Stomach (tissue), 9 donors: ENCODE results near the gene ADGRD2. TPM values are rescaled to one million over a fixed set of nuclear protein-coding genes. Genes with fewer than 3 reads are reported as not detected.

Source experiments
- DNase-seq, 2 donors: peaks; one replicate each; pipeline versions ENCODE4 v3.0.0 to v3.0.0-alpha.2; 2013 to 2019
- H3K27ac ChIP-seq, 5 donors: fragments of 200-600 bp in 4 of 5; sonication (generic) in 4 of 5; one replicate each; pipeline ENCODE4 v1.5.1; 2013 to 2019; ENCODE audit warnings: mild to moderate bottlenecking in 1 of 5, moderate library complexity in 1 of 5
- H3K27me3 ChIP-seq, 3 donors: fragments of 200-600 bp; sonication (generic); one replicate each; pipeline ENCODE4 v1.5.1; 2017 to 2019; ENCODE audit warnings: mixed run types in 1 of 3
- H3K36me3 ChIP-seq, 4 donors: fragments of 200-600 bp; sonication (generic); 1 replicate in 3 of 4; 2 replicates in 1 of 4; pipeline ENCODE4 v1.5.1; 2016 to 2019
- H3K4me1 ChIP-seq, 4 donors: fragments of 200-600 bp; sonication (generic); one replicate each; pipeline ENCODE4 v1.5.1; 2016 to 2019
- H3K4me3 ChIP-seq, 4 donors: fragments of 200-600 bp; sonication (generic) in 3 of 4; one replicate each; pipeline ENCODE4 v1.5.1; 2016 to 2019; ENCODE audit warnings: mild to moderate bottlenecking in 1 of 4
- H3K9me3 ChIP-seq, 4 donors: fragments of 200-600 bp; sonication (generic); one replicate each; pipeline ENCODE4 v1.5.1; 2016 to 2019
- EP300 ChIP-seq: sonication (generic); formaldehyde crosslinking; IDR thresholded peaks from one replicate; pipeline ENCODE4 v1.6.1; 2017; ENCODE audit warnings: antibody characterized with exemption
- POLR2A ChIP-seq, 4 donors: fragments of 450-650 bp; IDR thresholded peaks; one replicate each; pipeline ENCODE4 v1.6.1; 2016; ENCODE audit warnings: antibody characterized with exemption in 4 of 4, control low read depth in 2 of 4, mild to moderate bottlenecking in 1 of 4, moderate library complexity in 1 of 4
- POLR2AphosphoS5 ChIP-seq, 3 donors: sonication (generic); formaldehyde crosslinking; IDR thresholded peaks; one replicate each; pipeline ENCODE4 v1.6.1; 2016; ENCODE audit warnings: antibody characterized with exemption in 3 of 3
- WGBS, 5 donors: extraction: QIAGEN DNeasy Blood & Tissue Kit in 3 of 5; methylation state at CpG; one replicate each; pipeline versions ENCODE4 v1.1.5 to v1.1.7; 2013 to 2018; 5-methylcytosine and 5-hydroxymethylcytosine counted together
- intact Hi-C: fragments of 100-400 bp; cut with DNase I; formaldehyde crosslinking; loops from one replicate; pipeline ENCODE4 v1.15.1; 2023; ENCODE audit warnings: low total_unique reads
- polyA plus RNA-seq, 3 donors: library from polyadenylated mRNA; stranded (reverse); fragments of 200-250 nt; gene quantifications; one replicate each; pipeline ENCODE4 v1.2.3, GENCODE V29; 2013
- total RNA-seq, 5 donors: library from RNA; depleted of rRNA; stranded (reverse); fragments of >200 nt; gene quantifications; one replicate each; pipeline versions ENCODE4 v1.1.0 to v1.2.3, GENCODE V29; 2014 to 2016
- TF ChIP-seq, protein P1 (sequence below), 7 experiments: fragments of 450-650 bp in 4 of 7; fragments of 200-600 bp in 3 of 7; sonication (generic) in 3 of 7; IDR thresholded peaks; one replicate each; pipeline ENCODE4 v1.5.1; 2016 to 2019; ENCODE audit warnings: antibody characterized with exemption in 7 of 7, control low read depth in 2 of 7, mild to moderate bottlenecking in 1 of 7
- donor health status: healthy with polysubstance abuse.
- donor health status: Bipolar disorder and iron deficiency.
- donor health status: healthy.

The ADGRD2 gene
- total and polyA plus RNA-seq, 8 donors, result not detected

- DNase-seq, result no peak
These were observed 4.0 kb downstream of the ADGRD2 start for GRCh38 chr9:124454296-124454695.

GRCh38 chr9:124454791-124455443, 4.7 kb downstream of the ADGRD2 start:
- H3K4me1 ChIP-seq, result peaks cover 11 to 23% (median 16%) of the 10 kb centered on the region in 4 donors
- H3K36me3 ChIP-seq, result no peaks in the 10 kb centered on the region
- peaks cover 14 to 59% (median 50%) of the 10 kb centered on the region in 3 donors for H3K27me3 ChIP-seq
- no peak overlapping the region for H3K27ac ChIP-seq
- intact Hi-C loops, result no loop called here
- no peak for DNase-seq
- H3K4me3 ChIP-seq, result no peak overlapping the region
- WGBS, 5 donors, result 80 to 85% (median 82%) methylated on average over 7 to 14 of the region's 14 CpGs
- no peaks in the 10 kb centered on the region for H3K9me3 ChIP-seq
- TF ChIP-seq POLR2AphosphoS5 (IDR thresholded peaks at IDR 0.05) (no peak), EP300 (no peak), POLR2A (IDR thresholded peaks at IDR 0.05) (no peak)
- TF ChIP-seq, protein P1, sequence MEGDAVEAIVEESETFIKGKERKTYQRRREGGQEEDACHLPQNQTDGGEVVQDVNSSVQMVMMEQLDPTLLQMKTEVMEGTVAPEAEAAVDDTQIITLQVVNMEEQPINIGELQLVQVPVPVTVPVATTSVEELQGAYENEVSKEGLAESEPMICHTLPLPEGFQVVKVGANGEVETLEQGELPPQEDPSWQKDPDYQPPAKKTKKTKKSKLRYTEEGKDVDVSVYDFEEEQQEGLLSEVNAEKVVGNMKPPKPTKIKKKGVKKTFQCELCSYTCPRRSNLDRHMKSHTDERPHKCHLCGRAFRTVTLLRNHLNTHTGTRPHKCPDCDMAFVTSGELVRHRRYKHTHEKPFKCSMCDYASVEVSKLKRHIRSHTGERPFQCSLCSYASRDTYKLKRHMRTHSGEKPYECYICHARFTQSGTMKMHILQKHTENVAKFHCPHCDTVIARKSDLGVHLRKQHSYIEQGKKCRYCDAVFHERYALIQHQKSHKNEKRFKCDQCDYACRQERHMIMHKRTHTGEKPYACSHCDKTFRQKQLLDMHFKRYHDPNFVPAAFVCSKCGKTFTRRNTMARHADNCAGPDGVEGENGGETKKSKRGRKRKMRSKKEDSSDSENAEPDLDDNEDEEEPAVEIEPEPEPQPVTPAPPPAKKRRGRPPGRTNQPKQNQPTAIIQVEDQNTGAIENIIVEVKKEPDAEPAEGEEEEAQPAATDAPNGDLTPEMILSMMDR (IDR thresholded peaks at IDR 0.05), result no peak

More at GRCh38 chr9:124454296-124454695, 4.0 kb downstream of the ADGRD2 start:
- Histone ChIP-seq H3K4me1 (peaks cover 11 to 23% (median 16%) of the 10 kb centered on the region in 4 donors), H3K36me3 (no peaks in the 10 kb centered on the region), H3K4me3 (no peak overlapping the region), H3K27ac (no peak overlapping the region), H3K9me3 (no peaks in the 10 kb centered on the region), H3K27me3 (peaks cover 15 to 65% (median 54%) of the 10 kb centered on the region in 3 donors)
- no peak for TF ChIP-seq EP300
- no peak for TF ChIP-seq POLR2AphosphoS5 (IDR thresholded peaks at IDR 0.05)
- TF ChIP-seq, protein P1 (IDR thresholded peaks at IDR 0.05), result no peak
- TF ChIP-seq POLR2A (IDR thresholded peaks at IDR 0.05), result no peak
- intact Hi-C loops, result no loop called here
- 77 to 87% (median 80%) methylated on average over 3 to 9 of the region's 9 CpGs for WGBS, 5 donors

DNA sequence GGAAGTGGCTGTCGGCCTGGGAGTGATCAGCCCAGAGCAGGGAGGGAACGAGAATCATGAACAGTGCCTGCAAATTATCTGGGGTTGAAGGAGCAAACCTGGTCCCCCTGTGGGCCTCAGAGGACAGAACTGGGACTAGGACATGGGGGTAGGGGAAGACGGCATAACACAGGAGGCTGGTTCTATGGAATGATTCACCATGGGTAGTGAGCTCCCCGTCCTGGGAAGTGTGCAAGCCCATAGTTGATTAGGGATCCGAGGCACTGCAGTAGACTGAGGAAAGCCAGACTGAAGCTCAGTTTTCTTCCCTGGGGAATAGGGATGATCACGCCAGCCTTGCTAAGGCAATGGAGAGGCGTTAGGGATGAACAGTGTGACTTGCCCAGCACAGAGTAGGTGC, 5.6 kb downstream of the ADGRD2 start:
- no peaks in the 10 kb centered on the region for H3K36me3 ChIP-seq
- 77 to 88% (median 79%) methylated on average over 7 of the region's 7 CpGs for WGBS, 5 donors

GRCh38 chr9:124456341-124457078, 6.3 kb downstream of the ADGRD2 start:
- no peaks in the 10 kb centered on the region for H3K36me3 ChIP-seq
- TF ChIP-seq, protein P1 (IDR thresholded peaks at IDR 0.05), result no peak
- TF ChIP-seq POLR2AphosphoS5 (IDR thresholded peaks at IDR 0.05), result no peak
- no peak for TF ChIP-seq POLR2A (IDR thresholded peaks at IDR 0.05)
- no peak for TF ChIP-seq EP300
- H3K27ac ChIP-seq, result no peak overlapping the region
- no peaks in the 10 kb centered on the region for H3K9me3 ChIP-seq
- 58 to 69% (median 62%) methylated on average over 10 to 15 of the region's 15 CpGs for WGBS, 5 donors
- peaks cover 7 to 43% (median 34%) of the 10 kb centered on the region in 3 donors for H3K27me3 ChIP-seq
- H3K4me3 ChIP-seq, result no peak overlapping the region
- peaks cover 4 to 12% (median 8%) of the 10 kb centered on the region in 4 donors for H3K4me1 ChIP-seq
- DNase-seq, result no peak
- intact Hi-C loops, result no loop called here

More for the DNA sequence above, 5.6 kb downstream of the ADGRD2 start:
- Histone ChIP-seq H3K9me3 (no peaks in the 10 kb centered on the region), H3K27me3 (peaks cover 7 to 50% (median 41%) of the 10 kb centered on the region in 3 donors), H3K27ac (no peak overlapping the region), H3K4me3 (no peak overlapping the region), H3K4me1 (peaks cover 5 to 16% (median 8%) of the 10 kb centered on the region in 4 donors)
- TF ChIP-seq EP300 (no peak), POLR2AphosphoS5 (IDR thresholded peaks at IDR 0.05) (no peak)
- no peak for DNase-seq
- intact Hi-C loops, result no loop called here
